H1 (cell line): ENCODE results near the gene ZNF429. TPM values are rescaled to one million over a fixed set of nuclear protein-coding genes. Genes with fewer than 3 reads are reported as not detected.

Source experiments
- CTCF ChIA-PET: fragments of 300-600 bp; sonication (Branson Sonifier 250); formaldehyde crosslinking; loops from one replicate; lab custom pipeline; 2021; ENCODE audit not compliant: partially characterized antibody; lab: Charles Lee
- POLR2A ChIA-PET: fragments of 300-600 bp; sonication (Branson Sonifier 250); formaldehyde crosslinking; loops from one replicate; lab custom pipeline; 2021; ENCODE audit warnings: inconsistent platforms; ENCODE audit not compliant: partially characterized antibody; lab: Charles Lee
- DNase-seq, 2 experiments: peaks; one replicate each; pipeline versions ENCODE4 v3.0.0 to v3.0.0-alpha.2; 2010 to 2022; ENCODE audit warnings: low spot score in 2 of 2, low read depth in 1 of 2, mixed read lengths in 1 of 2
- FAIRE-seq: peaks from 2 replicates; lab custom pipeline; 2011; peaks lifted over from hg19 to GRCh38; lab: Jason Lieb, UNC
- H2AFZ ChIP-seq: 2 replicates; pipeline ENCODE4 v1.8.1; 2012; ENCODE audit warnings: low read length, inconsistent platforms
- H2AK5ac ChIP-seq: 2 replicates; pipeline ENCODE4 v1.6.1; 2013; ENCODE audit warnings: low read depth, low read length
- H2BK120ac ChIP-seq: replicated peaks from 2 replicates; pipeline ENCODE3; 2013; ENCODE audit warnings: low read depth, low read length, inconsistent platforms
- H2BK12ac ChIP-seq: 2 replicates; pipeline ENCODE4 v1.6.1; 2013; ENCODE audit warnings: low read depth, low read length
- H2BK15ac ChIP-seq: 2 replicates; pipeline ENCODE4 v1.6.1; 2013; ENCODE audit warnings: low read length
- H2BK20ac ChIP-seq: 2 replicates; pipeline ENCODE4 v1.6.1; 2013; ENCODE audit warnings: low read length
- H2BK5ac ChIP-seq: 2 replicates; pipeline ENCODE4 v1.6.1; 2013; ENCODE audit warnings: low read depth, low read length
- H3K14ac ChIP-seq: 2 replicates; pipeline ENCODE4 v1.6.1; 2013; ENCODE audit warnings: inconsistent platforms; ENCODE audit not compliant: insufficient read length
- H3K18ac ChIP-seq: 2 replicates; pipeline ENCODE4 v1.6.1; 2013; ENCODE audit warnings: low read length; ENCODE audit errors: extremely low read depth
- H3K23ac ChIP-seq: 2 replicates; pipeline ENCODE4 v1.6.1; 2013; ENCODE audit warnings: inconsistent platforms; ENCODE audit not compliant: insufficient read length
- H3K23me2 ChIP-seq: 2 replicates; pipeline ENCODE4 v1.6.1; 2013; ENCODE audit warnings: low read depth, low read length
- H3K27ac ChIP-seq: 2 replicates; pipeline ENCODE4 v1.6.1; 2011; ENCODE audit warnings: low read depth, low read length, inconsistent platforms
- H3K27me3 ChIP-seq, 4 experiments: replicated peaks in 1 of 4; 1 replicate in 1 of 4; 2 replicates in 3 of 4; pipeline versions ENCODE4 v1.6.1 to v1.8.1; 2011 to 2013; ENCODE audit warnings: low read length in 3 of 4, mild to moderate bottlenecking in 3 of 4, inconsistent platforms in 2 of 4, mixed read lengths in 2 of 4, moderate library complexity in 1 of 4; ENCODE audit not compliant: control insufficient read depth in 3 of 4, insufficient read depth in 3 of 4; ENCODE audit errors: extremely low read depth in 1 of 4
- H3K36me3 ChIP-seq, 4 experiments: 2 replicates each; pipeline versions ENCODE4 v1.6.1 to v1.8.1; 2011 to 2013; ENCODE audit warnings: mild to moderate bottlenecking in 4 of 4, low read length in 3 of 4, moderate library complexity in 2 of 4, control low read depth in 1 of 4, inconsistent platforms in 1 of 4; ENCODE audit not compliant: insufficient read depth in 4 of 4, control insufficient read depth in 2 of 4
- H3K4ac ChIP-seq: replicated peaks from 2 replicates; pipeline ENCODE3; 2013; ENCODE audit warnings: low read length, low read depth, mixed read lengths, inconsistent platforms; ENCODE audit not compliant: insufficient read length
- H3K4me1 ChIP-seq, 4 experiments: replicated peaks in 1 of 4; 1 replicate in 1 of 4; 2 replicates in 3 of 4; pipeline versions ENCODE4 v1.6.1 to v1.8.1; 2011 to 2013; ENCODE audit warnings: low read length in 3 of 4, inconsistent platforms in 2 of 4, mixed read lengths in 1 of 4; ENCODE audit not compliant: insufficient read depth in 4 of 4, control insufficient read depth in 3 of 4
- H3K4me2 ChIP-seq, 2 experiments: 2 replicates each; pipeline versions ENCODE4 v1.6.1 to v1.8.1; 2011 to 2013; ENCODE audit warnings: low read depth in 2 of 2, low read length in 2 of 2, control low read depth in 1 of 2, inconsistent platforms in 1 of 2, mild to moderate bottlenecking in 1 of 2; ENCODE audit not compliant: insufficient read depth in 1 of 2
- H3K4me3 ChIP-seq, 4 experiments: fragments of 200-600, 300-600 bp in 1 of 4; sonication (generic), shearing (Covaris generic), sonication (Bioruptor Twin) in 1 of 4; 2 replicates each; pipeline versions ENCODE4 v1.5.1 to v1.8.1; 2011 to 2016; ENCODE audit warnings: low read length in 4 of 4, low read depth in 3 of 4, control low read depth in 2 of 4, inconsistent platforms in 2 of 4, mild to moderate bottlenecking in 2 of 4, mixed read lengths in 1 of 4, moderate library complexity in 1 of 4; ENCODE audit not compliant: insufficient read depth in 2 of 4; ENCODE audit errors: extremely low read depth in 1 of 4
- H3K56ac ChIP-seq: replicated peaks from 2 replicates; pipeline ENCODE3; 2013; ENCODE audit warnings: low read depth, mild to moderate bottlenecking, mixed read lengths, low read length, inconsistent platforms; ENCODE audit not compliant: insufficient read length
- H3K79me1 ChIP-seq: 2 replicates; pipeline ENCODE4 v1.6.1; 2013; ENCODE audit warnings: low read depth, low read length, control low read depth
- H3K79me2 ChIP-seq, 2 experiments: 2 replicates each; pipeline versions ENCODE4 v1.6.1 to v1.8.1; 2012 to 2013; ENCODE audit warnings: low read length in 2 of 2, mild to moderate bottlenecking in 2 of 2, inconsistent platforms in 1 of 2; ENCODE audit not compliant: insufficient read depth in 2 of 2, control insufficient read depth in 1 of 2
- H3K9ac ChIP-seq, 4 experiments: replicated peaks in 1 of 4; 1 replicate in 1 of 4; 2 replicates in 3 of 4; pipeline versions ENCODE4 v1.6.1 to v1.8.1; 2011 to 2013; ENCODE audit warnings: low read depth in 3 of 4, low read length in 3 of 4, control low read depth in 2 of 4, mild to moderate bottlenecking in 2 of 4, moderate library complexity in 2 of 4, inconsistent platforms in 1 of 4; ENCODE audit errors: extremely low read depth in 1 of 4
- H3K9me3 ChIP-seq, 2 experiments: 2 replicates each; pipeline versions ENCODE4 v1.6.1 to v1.8.1; 2012 to 2013; ENCODE audit warnings: mild to moderate bottlenecking in 2 of 2, moderate library complexity in 2 of 2, control low read depth in 1 of 2, inconsistent platforms in 1 of 2, low read depth in 1 of 2, low read length in 1 of 2, mixed read lengths in 1 of 2; ENCODE audit not compliant: insufficient read depth in 2 of 2
- H4K20me1 ChIP-seq, 2 experiments: replicated peaks in 1 of 2; 2 replicates each; pipeline versions ENCODE3 to v1.8.1; 2011 to 2013; ENCODE audit warnings: inconsistent platforms in 2 of 2, low read length in 2 of 2, mild to moderate bottlenecking in 1 of 2; ENCODE audit not compliant: insufficient read depth in 2 of 2, control insufficient read depth in 1 of 2
- H4K5ac ChIP-seq: 2 replicates; pipeline ENCODE4 v1.6.1; 2013; ENCODE audit warnings: low read length, low read depth, mixed read lengths, inconsistent platforms; ENCODE audit not compliant: insufficient read length
- H4K8ac ChIP-seq: 2 replicates; pipeline ENCODE4 v1.8.0; 2013; ENCODE audit warnings: mild to moderate bottlenecking, moderate library complexity, low read length, inconsistent platforms; ENCODE audit not compliant: insufficient read depth; ENCODE audit errors: extremely low read depth
- H4K91ac ChIP-seq: replicated peaks from 2 replicates; pipeline ENCODE3; 2013; ENCODE audit warnings: low read length, mixed read lengths, inconsistent platforms; ENCODE audit not compliant: insufficient read length
- CHD2 ChIP-seq: IDR thresholded peaks from 2 replicates; pipeline ENCODE4 v1.6.1; 2012; ENCODE audit warnings: low read length, improper control_type of control experiment
- POU5F1 ChIP-seq: IDR thresholded peaks from 2 replicates; pipeline ENCODE4 v1.6.1; 2011; ENCODE audit warnings: low read depth, mild to moderate bottlenecking, low read length, moderate library complexity
- RBBP5 ChIP-seq: IDR thresholded peaks from 2 replicates; pipeline ENCODE4 v1.7.1; 2012; ENCODE audit warnings: low read depth, mild to moderate bottlenecking, inconsistent platforms, low read length, moderate library complexity, borderline replicate concordance
- RXRA ChIP-seq: IDR thresholded peaks from 2 replicates; pipeline ENCODE4 v1.6.1; 2011; ENCODE audit warnings: low read depth, mild to moderate bottlenecking, low read length, moderate library complexity; ENCODE audit not compliant: insufficient read depth
- SP1 ChIP-seq: IDR thresholded peaks from 2 replicates; pipeline ENCODE4 v1.6.1; 2011; ENCODE audit warnings: low read depth, low read length
- WGBS, 2 experiments: shearing (Covaris generic) in 1 of 2; methylation state at CpG; one replicate each; pipeline versions ENCODE4 v1.1.6 to v1.1.7; 2013 to 2015; ENCODE audit warnings: low lambda C conversion rate in 2 of 2, mixed read lengths in 2 of 2, inconsistent platforms in 1 of 2, low coverage in 1 of 2, missing lambda C conversion rate in 1 of 2; ENCODE audit not compliant: insufficient replicate concordance in 2 of 2, insufficient coverage in 1 of 2, insufficient read length in 1 of 2; ENCODE audit errors: extremely low coverage in 1 of 2, missing lambda C conversion rate in 1 of 2; 5-methylcytosine and 5-hydroxymethylcytosine counted together
- polyA plus RNA-seq, 7 experiments: library from polyadenylated mRNA; depleted of rRNA in 3 of 7; stranded (reverse) in 5 of 7; unstranded in 2 of 7; fragments of >200 nt in 5 of 7; fragments of 200-250 nt in 2 of 7; gene quantifications; 1 replicate in 5 of 7; 2 replicates in 1 of 7; 4 replicates in 1 of 7; pipeline versions ENCODE4 v1.2.1 to v1.2.3, GENCODE V29; 2011 to 2013; ENCODE audit warnings: missing spikeins in 2 of 7, mixed read lengths in 2 of 7
- total RNA-seq: library from RNA; stranded (reverse); fragmentation: NEBNext Ultra II Directional; extraction: Animal tissue kit (Norgen Biotek cat#: 25700); gene quantifications from 2 replicates; pipeline ENCODE4 v1.2.1, GENCODE V29; 2021

The ZNF429 gene
- total and polyA plus RNA-seq, 2 of the 8 experiments (the other 6 are each of a cell fraction or from before 2014, with no cell fraction given), result 10.9 to 15.0 TPM

DNA sequence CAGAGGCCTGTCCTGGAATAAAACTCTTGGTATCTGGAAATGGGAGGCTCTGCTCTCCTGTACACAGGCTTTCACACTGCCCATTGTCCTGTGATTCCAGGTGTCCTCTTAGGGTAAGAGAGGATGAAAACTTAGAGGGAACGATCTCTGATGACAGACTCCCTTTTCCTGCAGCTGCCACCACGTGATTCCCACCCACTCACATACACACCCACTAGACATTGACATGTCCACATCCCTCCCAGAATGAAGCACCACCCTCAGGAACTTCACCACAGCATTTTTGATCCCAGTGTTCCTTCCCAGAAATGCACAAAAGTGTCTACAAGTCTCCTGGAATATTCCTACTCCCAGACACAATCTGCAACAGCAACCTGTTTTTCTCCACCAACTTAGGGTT, 8.2 kb downstream of the ZNF429 start:
- Histone ChIP-seq H3K9ac (no peak overlapping the region), H2BK15ac (no peak overlapping the region), H3K36me3 (peaks cover 0 to 31% (median 10%) of the 10 kb centered on the region in 4 experiments; a peak in 4 of 8 replicates), H3K27me3 (no peaks in the 10 kb centered on the region), H3K79me2 (peaks cover 0 to 25% of the 10 kb centered on the region in 2 experiments; a peak in 1 of 4 replicates), H3K27ac (no peak overlapping the region), H3K4me1 (no peaks in the 10 kb centered on the region), H4K20me1 (no peaks in the 10 kb centered on the region), H2BK120ac (no peak overlapping the region), H3K56ac (no peak overlapping the region), H4K8ac (no peak overlapping the region), H2AK5ac (no peak overlapping the region), H3K4me2 (no peak overlapping the region), H2BK12ac (no peak overlapping the region), H3K79me1 (no peaks in the 10 kb centered on the region), H3K23me2 (no peaks in the 10 kb centered on the region)
- FAIRE-seq, result no peak
- DNase-seq, result no peak
- TF ChIP-seq CHD2 (no peak), RBBP5 (no peak), SP1 (no peak), RXRA (no peak), POU5F1 (no peak)
- TF ChIP-seq, all 59 proteins: peak for 0
- no peak overlapping the region for H3K4me3 ChIP-seq
- H2BK5ac ChIP-seq, result no peak overlapping the region
- no peak overlapping the region for H3K23ac ChIP-seq
- peaks cover 10 to 22% of the 10 kb centered on the region in 2 experiments for H3K9me3 ChIP-seq
- no peak overlapping the region for H2AFZ ChIP-seq
- POLR2A ChIA-PET, result interaction anchor here (0.6 to 3.0 kb wide), 5 partner anchors 8 to 673 kb away, joined by 3 to 18 read pairs (median 4); partner anchors contain the start of gene ZNF429
- no peak overlapping the region for H3K18ac ChIP-seq
- no peak overlapping the region for H4K5ac ChIP-seq
- no peak overlapping the region for H3K4ac ChIP-seq
- H4K91ac ChIP-seq, result no peak overlapping the region
- 71% methylated on average over 2 of the region's 2 CpGs; no CpG with 5 or more reads in 1 of the 2 experiments for WGBS, 2 experiments
- no peak overlapping the region for H3K14ac ChIP-seq
- CTCF ChIA-PET, result interaction anchor here (1.2 to 1.4 kb wide), 2 partner anchors 10 to 30 kb away, joined by 3 read pairs; no protein-coding TSS in a partner anchor
- H2BK20ac ChIP-seq, result no peak overlapping the region
